Astrocyte (in vitro differentiated cells and primary cell): ENCODE measurements around the gene COG7. TPM values are rescaled to one million over a fixed set of nuclear protein-coding genes. Genes with fewer than 3 reads are reported as not detected.

Source experiments
- DNase-seq: peaks from one replicate; pipeline ENCODE4 v3.0.0-alpha.2; 2010; ENCODE audit warnings: low read depth
- FAIRE-seq: peaks from 2 replicates; lab custom pipeline; 2011; peaks lifted over from hg19 to GRCh38; lab: Jason Lieb, UNC
- H2AFZ ChIP-seq: 2 replicates; pipeline ENCODE4 v1.6.0; 2012; ENCODE audit warnings: low read depth, low read length, inconsistent platforms
- H3K27ac ChIP-seq: 2 replicates; pipeline ENCODE4 v1.5.1; 2011; ENCODE audit warnings: low read depth, low read length, inconsistent platforms
- H3K27me3 ChIP-seq: 2 replicates; pipeline ENCODE4 v1.6.0; 2011; ENCODE audit warnings: low read length, inconsistent platforms; ENCODE audit not compliant: insufficient read depth
- H3K36me3 ChIP-seq: 2 replicates; pipeline ENCODE4 v1.5.1; 2011; ENCODE audit warnings: low read length, inconsistent platforms; ENCODE audit not compliant: insufficient read depth
- H3K4me1 ChIP-seq: 2 replicates; pipeline ENCODE4 v1.5.1; 2011; ENCODE audit warnings: low read length, inconsistent platforms; ENCODE audit not compliant: insufficient read depth
- H3K4me2 ChIP-seq: 2 replicates; pipeline ENCODE4 v1.6.0; 2012; ENCODE audit warnings: low read length, inconsistent platforms
- H3K4me3 ChIP-seq: 2 replicates; pipeline ENCODE4 v1.5.1; 2011; ENCODE audit warnings: low read depth, mild to moderate bottlenecking, low read length, inconsistent platforms; ENCODE audit not compliant: insufficient read depth
- H3K79me2 ChIP-seq: 2 replicates; pipeline ENCODE4 v1.6.0; 2012; ENCODE audit warnings: mild to moderate bottlenecking, low read length, inconsistent platforms; ENCODE audit not compliant: insufficient read depth
- H3K9ac ChIP-seq: 2 replicates; pipeline ENCODE4 v1.6.0; 2012; ENCODE audit warnings: mild to moderate bottlenecking, low read length, inconsistent platforms
- H3K9me3 ChIP-seq: 2 replicates; pipeline ENCODE4 v1.5.1; 2012; ENCODE audit warnings: low read depth, mild to moderate bottlenecking, low read length, inconsistent platforms; ENCODE audit not compliant: insufficient read depth
- H4K20me1 ChIP-seq: 2 replicates; pipeline ENCODE4 v1.6.0; 2012; ENCODE audit warnings: low read length, inconsistent platforms; ENCODE audit not compliant: insufficient read depth
- H3K27ac Mint-ChIP-seq: one replicate; pipeline ENCODE4 v1.8.0; 2021; ENCODE audit warnings: mild to moderate bottlenecking, mixed read lengths; ENCODE audit not compliant: unreplicated experiment
- H3K27me3 Mint-ChIP-seq: one replicate; pipeline ENCODE4 v1.8.0; 2021; ENCODE audit warnings: low read depth, mixed read lengths; ENCODE audit not compliant: unreplicated experiment
- H3K36me3 Mint-ChIP-seq: one replicate; pipeline ENCODE4 v1.8.0; 2021; ENCODE audit warnings: low read depth, mixed read lengths; ENCODE audit not compliant: unreplicated experiment
- H3K4me1 Mint-ChIP-seq: one replicate; pipeline ENCODE4 v1.8.0; 2021; ENCODE audit warnings: low read depth, mixed read lengths; ENCODE audit not compliant: unreplicated experiment
- H3K4me3 Mint-ChIP-seq: one replicate; pipeline ENCODE4 v1.8.0; 2021; ENCODE audit warnings: mild to moderate bottlenecking, moderate library complexity, mixed read lengths; ENCODE audit not compliant: unreplicated experiment
- H3K9me3 Mint-ChIP-seq: one replicate; pipeline ENCODE4 v1.8.0; 2021; ENCODE audit warnings: mild to moderate bottlenecking, mixed read lengths; ENCODE audit not compliant: unreplicated experiment
- EZH2 ChIP-seq: IDR thresholded peaks from 2 replicates; pipeline ENCODE4 v1.6.1; 2012; ENCODE audit warnings: mild to moderate bottlenecking, low read length, inconsistent platforms; ENCODE audit not compliant: insufficient read depth
- total RNA-seq: library from RNA; stranded (reverse); gene quantifications from 2 replicates; pipeline ENCODE4 v1.2.1, GENCODE V29; 2021
- TF ChIP-seq, protein P1 (sequence below): IDR thresholded peaks from 2 replicates; pipeline ENCODE4 v1.5.1; 2011; ENCODE audit warnings: low read depth, mild to moderate bottlenecking, inconsistent platforms, low read length, moderate library complexity; ENCODE audit not compliant: insufficient read depth

The COG7 gene
- total RNA-seq, 1 donor from 2014 or later: 19.8 TPM

DNA sequence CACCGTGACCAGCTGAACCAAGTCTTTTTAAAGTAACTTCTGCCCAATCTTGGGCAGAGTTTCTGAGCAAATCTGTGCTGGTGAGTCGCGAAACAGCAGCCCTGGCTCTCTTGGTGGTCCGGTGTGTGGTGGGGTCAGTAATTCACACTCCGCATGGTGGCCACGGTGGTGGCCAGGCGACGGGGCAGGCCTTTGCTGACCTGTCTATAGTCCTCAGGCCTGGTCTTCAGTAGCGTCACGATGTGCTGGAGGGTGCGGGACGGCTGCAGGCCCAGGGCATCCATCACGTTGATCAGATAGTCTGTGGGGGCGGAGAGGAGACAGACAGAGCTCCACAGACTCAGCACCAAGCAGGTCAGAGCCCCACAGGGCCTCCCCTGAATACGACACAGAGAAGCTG, 64.2 kb downstream of the COG7 start:
- no peak for TF ChIP-seq EZH2
- TF ChIP-seq, protein P1, sequence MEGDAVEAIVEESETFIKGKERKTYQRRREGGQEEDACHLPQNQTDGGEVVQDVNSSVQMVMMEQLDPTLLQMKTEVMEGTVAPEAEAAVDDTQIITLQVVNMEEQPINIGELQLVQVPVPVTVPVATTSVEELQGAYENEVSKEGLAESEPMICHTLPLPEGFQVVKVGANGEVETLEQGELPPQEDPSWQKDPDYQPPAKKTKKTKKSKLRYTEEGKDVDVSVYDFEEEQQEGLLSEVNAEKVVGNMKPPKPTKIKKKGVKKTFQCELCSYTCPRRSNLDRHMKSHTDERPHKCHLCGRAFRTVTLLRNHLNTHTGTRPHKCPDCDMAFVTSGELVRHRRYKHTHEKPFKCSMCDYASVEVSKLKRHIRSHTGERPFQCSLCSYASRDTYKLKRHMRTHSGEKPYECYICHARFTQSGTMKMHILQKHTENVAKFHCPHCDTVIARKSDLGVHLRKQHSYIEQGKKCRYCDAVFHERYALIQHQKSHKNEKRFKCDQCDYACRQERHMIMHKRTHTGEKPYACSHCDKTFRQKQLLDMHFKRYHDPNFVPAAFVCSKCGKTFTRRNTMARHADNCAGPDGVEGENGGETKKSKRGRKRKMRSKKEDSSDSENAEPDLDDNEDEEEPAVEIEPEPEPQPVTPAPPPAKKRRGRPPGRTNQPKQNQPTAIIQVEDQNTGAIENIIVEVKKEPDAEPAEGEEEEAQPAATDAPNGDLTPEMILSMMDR: no peak
- Histone ChIP-seq H4K20me1 (no peaks in the 10 kb centered on the region), H3K79me2 (no peaks in the 10 kb centered on the region), H3K4me1 (peaks cover 6% of the 10 kb centered on the region), H3K27ac (no peak overlapping the region), H3K27me3 (no peaks in the 10 kb centered on the region), H3K36me3 (peaks cover 12% of the 10 kb centered on the region), H3K4me3 (no peak overlapping the region), H3K4me2 (no peak overlapping the region), H2AFZ (no peak overlapping the region), H3K9me3 (no peaks in the 10 kb centered on the region), H3K9ac (no peak overlapping the region)
- H3K27ac Mint-ChIP-seq: no peak overlapping the region
- FAIRE-seq (no peak), DNase-seq (no peak)
- H3K4me3 Mint-ChIP-seq: no peak overlapping the region
- H3K27me3 Mint-ChIP-seq: peaks cover under 1% of the 10 kb centered on the region
- H3K36me3 Mint-ChIP-seq: peaks cover 25% of the 10 kb centered on the region
- H3K4me1 Mint-ChIP-seq: no peaks in the 10 kb centered on the region
- H3K9me3 Mint-ChIP-seq: no peaks in the 10 kb centered on the region

DNA sequence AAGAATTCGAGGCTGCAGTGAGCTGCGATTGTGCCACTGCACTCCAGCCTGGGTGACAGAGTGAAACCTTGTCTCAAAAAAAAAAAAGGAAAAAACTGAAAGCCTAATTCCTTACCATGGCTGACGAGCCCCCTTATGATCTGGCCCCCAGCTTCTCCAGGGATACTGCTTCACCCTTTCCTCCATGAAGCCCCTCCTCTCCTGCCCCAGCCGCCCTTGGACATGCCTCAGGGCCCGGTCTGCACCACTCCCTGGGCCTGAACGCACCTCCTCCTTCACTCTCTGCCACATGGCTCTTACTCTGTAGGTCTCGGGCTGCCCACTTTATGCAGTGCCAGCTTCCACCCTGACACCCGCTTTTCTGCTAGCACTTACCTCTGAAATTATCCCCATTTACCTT, 65.3 kb downstream of the COG7 start:
- peaks cover 2% of the 10 kb centered on the region for H3K27me3 Mint-ChIP-seq
- no peak overlapping the region for H3K4me2 ChIP-seq
- H3K36me3 ChIP-seq: peaks cover 12% of the 10 kb centered on the region
- H3K27me3 ChIP-seq: no peaks in the 10 kb centered on the region
- peaks cover 23% of the 10 kb centered on the region for H3K36me3 Mint-ChIP-seq
- no peak overlapping the region for H3K4me3 Mint-ChIP-seq
- no peak overlapping the region for H2AFZ ChIP-seq
- H3K4me1 ChIP-seq: no peaks in the 10 kb centered on the region
- H3K27ac Mint-ChIP-seq: no peak overlapping the region
- no peaks in the 10 kb centered on the region for H3K9me3 Mint-ChIP-seq
- no peak overlapping the region for H3K4me3 ChIP-seq
- H3K27ac ChIP-seq: no peak overlapping the region
- H3K9ac ChIP-seq: no peak overlapping the region
- no peaks in the 10 kb centered on the region for H3K9me3 ChIP-seq
- DNase-seq (no peak), FAIRE-seq (no peak)
- no peaks in the 10 kb centered on the region for H3K79me2 ChIP-seq
- H3K4me1 Mint-ChIP-seq: no peaks in the 10 kb centered on the region
- H4K20me1 ChIP-seq: no peaks in the 10 kb centered on the region
- no peak for TF ChIP-seq EZH2
- TF ChIP-seq, protein P1: no peak

DNA sequence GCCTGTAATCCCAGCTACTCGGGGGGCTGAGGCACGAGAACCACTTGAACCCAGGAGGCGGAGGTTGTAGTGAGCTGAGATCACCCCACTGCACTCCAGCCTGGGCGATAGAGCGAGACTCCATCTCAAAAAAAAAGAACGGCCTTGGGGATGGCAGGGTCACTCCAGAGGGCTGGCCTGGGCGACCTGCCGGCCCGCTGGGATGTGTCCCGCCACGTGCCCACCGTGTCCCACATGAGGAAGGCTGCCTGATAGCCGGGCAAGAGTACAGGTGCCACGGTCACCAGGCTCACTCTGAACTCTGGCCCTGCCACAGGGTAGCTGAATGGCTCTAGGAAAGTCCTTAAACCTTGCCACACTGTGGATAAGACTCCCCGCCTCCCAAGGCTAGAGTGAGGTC, 67.5 kb downstream of the COG7 start:
- peaks cover 11% of the 10 kb centered on the region for H3K36me3 Mint-ChIP-seq
- H2AFZ ChIP-seq: no peak overlapping the region
- FAIRE-seq: no peak
- no peak for DNase-seq
- no peaks in the 10 kb centered on the region for H4K20me1 ChIP-seq
- no peaks in the 10 kb centered on the region for H3K9me3 Mint-ChIP-seq
- no peaks in the 10 kb centered on the region for H3K9me3 ChIP-seq
- H3K4me2 ChIP-seq: no peak overlapping the region
- H3K27me3 Mint-ChIP-seq: peaks cover 2% of the 10 kb centered on the region
- no peak overlapping the region for H3K27ac ChIP-seq
- H3K9ac ChIP-seq: no peak overlapping the region
- H3K4me1 Mint-ChIP-seq: no peaks in the 10 kb centered on the region
- TF ChIP-seq, protein P1: no peak
- no peak for TF ChIP-seq EZH2
- no peaks in the 10 kb centered on the region for H3K36me3 ChIP-seq
- H3K79me2 ChIP-seq: no peaks in the 10 kb centered on the region
- no peak overlapping the region for H3K4me3 ChIP-seq
- H3K4me1 ChIP-seq: no peaks in the 10 kb centered on the region
- H3K27me3 ChIP-seq: no peaks in the 10 kb centered on the region
- no peak overlapping the region for H3K27ac Mint-ChIP-seq
- no peak overlapping the region for H3K4me3 Mint-ChIP-seq
